ENCODE data around the gene STEAP4.
"Not testable (repeated sequence)": the region's sequence is repeated elsewhere in the genome, so short reads cannot be mapped to it uniquely, and the experiment has no call there.

The STEAP4 gene

GRCh38 chr7:88312061-88312663 lies 5.5 kb upstream of the STEAP4 start:
- no peak for DNase-seq (ENCODE audit: low read depth in 2 of 2)

- DNase-seq (ENCODE audit: low read depth in 2 of 2), result no peak
Measured at GRCh38 chr7:88311675-88312036, 5.0 kb upstream of the STEAP4 start.

- DNase-seq (ENCODE audit: low read depth in 2 of 2), result no peak
Measured at GRCh38 chr7:88310956-88311674, 4.4 kb upstream of the STEAP4 start.

GRCh38 chr7:88309819-88310218 lies 3.1 kb upstream of the STEAP4 start:
- no peak for DNase-seq (ENCODE audit: low read depth in 2 of 2)

- DNase-seq (ENCODE audit: low read depth in 2 of 2), result no peak
Measured at GRCh38 chr7:88307823-88308222, 1.1 kb upstream of the STEAP4 start.

GRCh38 chr7:88307412-88307811 lies 718 bp upstream of the STEAP4 start:
- no peak for DNase-seq (ENCODE audit: low read depth in 2 of 2)

GRCh38 chr7:88305044-88305443 lies 1.6 kb downstream of the STEAP4 start:
- DNase-seq (ENCODE audit: low read depth in 2 of 2), result no peak

GRCh38 chr7:88302486-88302885 lies 4.2 kb downstream of the STEAP4 start:
- DNase-seq (ENCODE audit: low read depth in 2 of 2), result no peak

- DNase-seq (ENCODE audit: low read depth in 2 of 2), result no peak
Measured at GRCh38 chr7:88301924-88302323, 4.8 kb downstream of the STEAP4 start.

- no peak for DNase-seq (ENCODE audit: low read depth in 2 of 2)
Measured at GRCh38 chr7:88300401-88300945, 6.2 kb downstream of the STEAP4 start.

DNA sequence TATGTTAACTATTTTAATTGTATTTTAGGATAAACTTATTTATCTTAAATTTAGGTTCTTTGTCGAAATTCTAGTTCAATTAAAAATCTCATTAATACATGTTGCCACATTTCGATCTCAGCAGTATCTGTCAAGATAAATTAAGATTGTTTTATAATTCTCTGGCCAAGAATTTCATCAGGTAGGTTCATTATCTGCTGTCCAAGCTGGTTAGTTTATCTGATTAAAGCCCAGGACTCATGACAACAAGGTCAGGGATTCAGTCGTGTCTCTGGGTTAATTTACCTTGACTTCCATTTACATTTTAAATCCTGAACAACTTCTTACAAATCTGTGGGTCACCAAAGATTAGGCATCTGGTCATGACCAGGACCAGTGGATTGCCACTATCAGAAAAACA lies 7.6 kb downstream of the STEAP4 start:
- DNase-seq (ENCODE audit: low read depth in 2 of 2), result no peak

GRCh38 chr7:88293866-88294265 lies 12.8 kb downstream of the STEAP4 start:
- DNase-seq (ENCODE audit: low read depth in 2 of 2), result no peak

GRCh38 chr7:88291398-88292173 lies 15.1 kb downstream of the STEAP4 start:
- no peak for DNase-seq (ENCODE audit: low read depth in 2 of 2)

DNA sequence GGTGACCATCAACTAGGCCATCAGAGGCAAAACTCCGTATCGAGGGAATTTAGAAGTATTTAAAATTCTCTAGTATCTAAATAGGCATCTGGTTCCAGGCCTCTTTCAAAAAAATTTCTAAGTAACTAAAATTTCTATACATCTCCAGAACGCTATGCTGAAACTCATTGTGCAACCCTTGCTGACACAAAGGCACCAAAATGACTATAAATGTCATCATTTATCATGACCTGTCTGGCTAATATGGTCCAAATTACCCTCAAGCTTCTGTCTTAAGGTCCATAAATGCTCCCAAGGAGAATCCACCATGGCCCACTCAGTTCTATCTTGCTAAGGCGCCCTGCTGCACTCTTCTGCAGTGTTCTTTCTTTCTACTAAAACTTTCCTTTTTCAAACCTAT lies 16.2 kb downstream of the STEAP4 start:
- no peak for DNase-seq (ENCODE audit: low read depth in 2 of 2)

- DNase-seq (ENCODE audit: low read depth in 2 of 2), result no peak
Measured at GRCh38 chr7:88289564-88290025, 17.1 kb downstream of the STEAP4 start.

GRCh38 chr7:88281749-88282148 lies 24.9 kb downstream of the STEAP4 start:
- DNase-seq (ENCODE audit: low read depth in 2 of 2), result no peak

DNA sequence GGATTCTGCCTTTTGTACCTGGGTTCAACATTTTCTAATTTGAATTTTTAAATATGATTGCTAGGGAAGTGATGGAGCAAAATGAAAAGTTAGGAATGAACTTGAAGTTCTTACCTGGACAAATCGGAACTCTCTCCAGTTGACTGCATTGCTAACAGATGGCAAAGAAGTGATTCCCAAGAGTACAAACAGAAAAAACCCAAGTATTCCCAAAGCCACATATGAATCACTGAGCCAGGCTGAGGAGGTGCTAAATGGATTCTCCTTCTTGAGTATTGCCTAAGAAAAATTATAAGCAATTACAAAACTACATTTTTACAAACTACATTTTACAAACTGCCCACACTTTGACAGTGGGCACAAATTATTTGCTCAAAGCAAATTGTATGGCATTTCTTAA lies 25.9 kb downstream of the STEAP4 start:
- DNase-seq (ENCODE audit: low read depth in 2 of 2), result no peak

DNA sequence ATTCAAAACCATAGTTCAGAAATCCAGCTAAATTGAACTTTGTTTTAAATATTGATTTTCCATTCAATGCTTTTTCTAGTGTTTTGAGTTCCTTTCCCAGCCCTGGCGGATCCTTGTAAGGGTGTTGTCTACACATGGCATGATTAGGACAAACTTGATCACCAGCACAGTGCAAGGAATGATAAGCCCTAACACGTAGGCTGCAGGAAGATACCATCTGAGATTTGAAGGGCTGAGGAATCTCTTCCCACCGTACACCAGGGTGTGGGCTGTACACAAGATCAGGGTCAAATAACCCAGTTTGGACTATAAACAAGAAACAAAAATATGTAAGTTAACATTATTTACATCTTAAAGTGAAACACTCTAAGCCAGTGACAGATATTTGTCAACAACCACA lies 27.4 kb downstream of the STEAP4 start:
- no peak for DNase-seq (ENCODE audit: low read depth in 2 of 2)

DNA sequence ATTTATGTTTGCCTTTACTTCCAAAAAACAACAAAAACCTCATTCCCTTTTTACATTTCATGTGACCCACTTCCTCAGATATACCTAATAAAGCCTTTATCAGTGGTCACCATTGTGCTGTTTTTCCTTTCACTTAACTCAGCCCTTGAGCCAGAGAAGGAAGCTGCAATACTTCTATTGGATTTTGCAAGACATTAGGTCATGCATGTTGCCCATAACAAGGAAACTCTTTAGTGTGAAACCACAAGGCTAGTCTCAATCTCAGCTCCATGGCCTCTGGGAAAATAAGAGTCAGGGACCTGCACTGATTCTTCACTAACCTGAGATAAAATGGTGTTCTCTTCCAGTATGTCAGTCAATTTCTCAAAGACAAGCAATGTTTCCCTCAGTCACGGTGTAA lies 27.8 kb downstream of the STEAP4 start:
- DNase-seq (ENCODE audit: low read depth in 2 of 2), result no peak

- DNase-seq (ENCODE audit: low read depth in 2 of 2), result no peak
Measured at GRCh38 chr7:88276605-88277153, 30.0 kb downstream of the STEAP4 start.

DNA sequence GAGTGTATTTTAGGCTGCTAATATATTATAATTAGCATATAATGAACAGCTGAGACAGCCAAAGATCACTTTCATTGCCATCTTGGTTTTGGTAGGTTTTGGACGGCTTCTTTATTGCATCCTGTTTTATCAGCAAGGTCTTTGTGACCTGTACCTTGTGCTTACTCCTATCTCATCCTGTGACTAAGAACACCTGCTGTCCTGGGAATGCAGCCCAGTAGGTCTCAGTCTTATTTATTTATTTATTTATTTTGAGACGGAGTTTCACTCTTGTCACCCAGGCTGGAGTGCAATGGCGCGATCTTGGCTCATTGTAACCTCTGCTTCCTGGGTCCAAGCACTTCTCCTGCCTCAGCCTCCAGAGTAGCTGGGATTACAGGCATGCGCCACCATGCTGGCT lies 31.8 kb downstream of the STEAP4 start:
- DNase-seq (ENCODE audit: low read depth in 2 of 2), result not testable (repeated sequence)

DNA sequence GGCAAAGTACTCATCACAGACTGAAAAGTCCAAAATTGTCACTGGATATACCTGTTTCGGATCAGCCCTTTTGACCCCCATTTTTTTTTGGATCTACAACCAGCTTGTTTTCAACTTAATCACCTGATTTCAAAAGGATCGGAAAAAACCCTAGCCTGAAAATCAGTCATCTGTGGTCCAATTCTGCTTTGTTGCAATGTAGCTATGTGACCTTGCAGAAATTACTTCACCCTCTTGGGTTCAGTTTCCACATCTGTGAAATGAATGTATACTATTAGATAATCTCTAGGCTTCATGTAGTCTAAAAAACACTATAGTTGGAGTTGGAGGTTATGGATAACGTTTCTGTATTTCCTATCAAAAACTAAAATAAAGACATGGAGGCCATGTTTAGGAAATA lies 37.1 kb downstream of the STEAP4 start:
- DNase-seq (ENCODE audit: low read depth in 2 of 2), result no peak
